Esophagus mucosa (tissue), 1 donor: ENCODE measurements around the gene IL1R1. TPM values are rescaled to one million over a fixed set of nuclear protein-coding genes. Genes with fewer than 3 reads are reported as not detected.
A peak's percentile ranks its signal among the peaks of the same experiment; 100 is the strongest.
"Not testable (repeated sequence)": the region's sequence is repeated elsewhere in the genome, so short reads cannot be mapped to it uniquely, and the experiment has no call there.

Source experiments
- ATAC-seq: fragments of 200-7000 bp; cut with Tn5 transposase; one replicate; pipeline ENCODE4 v1.9.1; 2020
- total RNA-seq: library from RNA; stranded (reverse); gene quantifications from one replicate; pipeline ENCODE4 v1.2.4, GENCODE V29; 2023
- donor health status: DM: yes; HTN: yes; CAD: no.

Gene IL1R1
- total RNA-seq: 19.1 TPM

- peak; percentile 86 for ATAC-seq
These were observed at the start of gene IL1R1 for GRCh38 chr2:102141970-102142828. Gene IL1R1, plus strand, starts transcription at chr2:102142746. Its CDS starts 14,979 bp downstream, at chr2:102157725.

GRCh38 chr2:102093662-102094061 lies 48.9 kb upstream of the IL1R1 start:
- ATAC-seq: peak; percentile 15

GRCh38 chr2:102094917-102095316 lies 47.6 kb upstream of the IL1R1 start:
- ATAC-seq: peak; percentile 95

GRCh38 chr2:102096103-102096502 lies 46.4 kb upstream of the IL1R1 start:
- no peak for ATAC-seq

- peak; percentile 41 for ATAC-seq
These were observed 43.8 kb upstream of the IL1R1 start for GRCh38 chr2:102098756-102099155.

- peak; percentile 37 for ATAC-seq
These were observed 42.8 kb upstream of the IL1R1 start for GRCh38 chr2:102099536-102100298.

GRCh38 chr2:102100371-102101096 lies 42.0 kb upstream of the IL1R1 start:
- peak; percentile 75 for ATAC-seq

GRCh38 chr2:102101097-102101848 lies 41.3 kb upstream of the IL1R1 start:
- ATAC-seq: no peak

GRCh38 chr2:102101849-102102635 lies 40.5 kb upstream of the IL1R1 start:
- ATAC-seq: no peak

GRCh38 chr2:102102636-102102948 lies 40.0 kb upstream of the IL1R1 start:
- ATAC-seq: not testable (repeated sequence)

- ATAC-seq: no peak
These were observed 39.3 kb upstream of the IL1R1 start for GRCh38 chr2:102103284-102103683.

- peak; percentile 71 for ATAC-seq
These were observed 38.3 kb upstream of the IL1R1 start for GRCh38 chr2:102103992-102104871.

- peak; percentile 49 for ATAC-seq
These were observed 36.4 kb upstream of the IL1R1 start for GRCh38 chr2:102106133-102106556.

- ATAC-seq: not testable (repeated sequence)
These were observed 35.5 kb upstream of the IL1R1 start for GRCh38 chr2:102106813-102107740.

- ATAC-seq: no peak
These were observed 34.8 kb upstream of the IL1R1 start for GRCh38 chr2:102107741-102108070.

- no peak for ATAC-seq
These were observed 33.5 kb upstream of the IL1R1 start for GRCh38 chr2:102109016-102109415.

- no peak for ATAC-seq
These were observed 32.4 kb upstream of the IL1R1 start for GRCh38 chr2:102110171-102110570.

- ATAC-seq: no peak
These were observed 31.8 kb upstream of the IL1R1 start for GRCh38 chr2:102110596-102111334.

GRCh38 chr2:102111823-102112222 lies 30.7 kb upstream of the IL1R1 start:
- no peak for ATAC-seq
